Uterus (tissue), 4 donors: ENCODE data around the gene PCDHGA3. TPM values are rescaled to one million over a fixed set of nuclear protein-coding genes. Genes with fewer than 3 reads are reported as not detected.
A peak's percentile ranks its signal among the peaks of the same experiment; 100 is the strongest.

ENCODE experiments used
- DNase-seq, 2 donors: peaks; one replicate each; pipeline ENCODE4 v3.0.0-alpha.2; 2019 to 2020
- H3K27ac ChIP-seq, 2 donors: fragments of 200-600 bp; sonication (generic); 1 replicate in 1 of 2; 2 replicates in 1 of 2; pipeline ENCODE4 v1.5.1; 2016 to 2018
- H3K27me3 ChIP-seq, 2 donors: fragments of 200-600 bp; sonication (generic); one replicate each; pipeline ENCODE4 v1.5.1; 2018 to 2019; ENCODE audit warnings: control low read depth in 1 of 2
- H3K36me3 ChIP-seq, 2 donors: fragments of 200-600 bp; sonication (generic); one replicate each; pipeline ENCODE4 v1.5.1; 2019; ENCODE audit warnings: control low read depth in 1 of 2
- H3K4me1 ChIP-seq, 2 donors: fragments of 200-600 bp; sonication (generic); one replicate each; pipeline ENCODE4 v1.5.1; 2018 to 2019; ENCODE audit warnings: control low read depth in 1 of 2
- H3K4me3 ChIP-seq, 2 donors: fragments of 200-600 bp; sonication (generic); 1 replicate in 1 of 2; 2 replicates in 1 of 2; pipeline ENCODE4 v1.5.1; 2018 to 2019; ENCODE audit warnings: mild to moderate bottlenecking in 1 of 2
- H3K9me3 ChIP-seq, 2 donors: fragments of 200-600 bp; sonication (generic); one replicate each; pipeline ENCODE4 v1.5.1; 2019; ENCODE audit warnings: control low read depth in 1 of 2
- CTCF ChIP-seq, 4 experiments: fragments of 200-600 bp in 2 of 4; fragments of 450-650 bp in 2 of 4; sonication (generic) in 2 of 4; IDR thresholded peaks; one replicate each; pipeline ENCODE4 v1.5.1; 2016 to 2019; ENCODE audit warnings: antibody characterized with exemption in 4 of 4, mild to moderate bottlenecking in 2 of 4, moderate library complexity in 1 of 4
- POLR2A ChIP-seq, 2 donors: fragments of 450-650 bp; IDR thresholded peaks; one replicate each; pipeline ENCODE4 v1.6.1; 2016; ENCODE audit warnings: antibody characterized with exemption in 2 of 2, mild to moderate bottlenecking in 1 of 2, moderate library complexity in 1 of 2
- intact Hi-C: fragments of 100-400 bp; cut with DNase I; formaldehyde crosslinking; loops from one replicate; pipeline ENCODE4 v1.15.1; 2023; ENCODE audit warnings: low total_unique reads
- total RNA-seq, 4 donors: library from RNA; depleted of rRNA in 3 of 4; stranded (reverse); fragments of >200 nt in 3 of 4; gene quantifications; one replicate each; pipeline versions ENCODE4 v1.1.0 to v1.2.4, GENCODE V29; 2014 to 2023
- donor health status: DM: yes; HTN: yes; CAD: no.

Gene PCDHGA3
- total RNA-seq, 4 donors from 2014 or later, result 0.51 to 8.2 (median 5.6) TPM

GRCh38 chr5:141319202-141319601 lies 24.4 kb upstream of the PCDHGA3 start:
- intact Hi-C loops, result no loop called here
- no peaks in the 10 kb centered on the region for H3K4me1 ChIP-seq
- peaks cover 14 to 67% of the 10 kb centered on the region in 2 donors for H3K9me3 ChIP-seq
- H3K27ac ChIP-seq, result no peak overlapping the region
- DNase-seq, result no peak
- H3K4me3 ChIP-seq, result no peak overlapping the region
- TF ChIP-seq CTCF (IDR thresholded peaks at IDR 0.05) (no peak), POLR2A (IDR thresholded peaks at IDR 0.05) (no peak)
- no peaks in the 10 kb centered on the region for H3K27me3 ChIP-seq
- H3K36me3 ChIP-seq, result no peaks in the 10 kb centered on the region

GRCh38 chr5:141319699-141320098 lies 23.9 kb upstream of the PCDHGA3 start:
- Histone ChIP-seq H3K27ac (peak overlapping the region in 1 of 2 donors; percentile 92), H3K4me1 (no peaks in the 10 kb centered on the region), H3K4me3 (peak overlapping the region; percentile 62 to 72), H3K36me3 (no peaks in the 10 kb centered on the region), H3K27me3 (no peaks in the 10 kb centered on the region), H3K9me3 (peaks cover 14 to 62% of the 10 kb centered on the region in 2 donors)
- intact Hi-C loops, result no loop called here
- no peak for TF ChIP-seq CTCF (IDR thresholded peaks at IDR 0.05)
- TF ChIP-seq POLR2A (IDR thresholded peaks at IDR 0.05), result no peak
- no peak for DNase-seq

GRCh38 chr5:141320225-141321169 lies 23.1 kb upstream of the PCDHGA3 start, which contains the start of gene TAF7:
Gene TAF7 (minus strand): TSS chr5:141320784. CDS start chr5:141320044, 740 bp downstream.
- H3K27me3 ChIP-seq, result no peaks in the 10 kb centered on the region
- H3K27ac ChIP-seq, result peak within 1 kb of the TSS; percentile 92 to 94
- peak; percentile 86 to 90 for DNase-seq
- H3K4me1 ChIP-seq, result no peaks in the 10 kb centered on the region
- intact Hi-C loops, result no loop called here
- peaks cover 14 to 54% of the 10 kb centered on the region in 2 donors for H3K9me3 ChIP-seq
- H3K36me3 ChIP-seq, result no peaks in the 10 kb centered on the region
- peak; percentile 84 to 94 for TF ChIP-seq POLR2A (IDR thresholded peaks at IDR 0.05)
- TF ChIP-seq CTCF (IDR thresholded peaks at IDR 0.05), result peak; percentile 56 to 85 (median 66)
- H3K4me3 ChIP-seq, result peak within 1 kb of the TSS; percentile 62 to 72

- Histone ChIP-seq H3K27me3 (no peaks in the 10 kb centered on the region), H3K4me1 (no peaks in the 10 kb centered on the region), H3K4me3 (no peak overlapping the region), H3K36me3 (no peaks in the 10 kb centered on the region), H3K9me3 (peaks cover 14 to 36% of the 10 kb centered on the region in 2 donors), H3K27ac (no peak overlapping the region)
- DNase-seq, result no peak
- TF ChIP-seq POLR2A (IDR thresholded peaks at IDR 0.05), result no peak
- no peak for TF ChIP-seq CTCF (IDR thresholded peaks at IDR 0.05)
- intact Hi-C loops, result no loop called here
These were observed 21.4 kb upstream of the PCDHGA3 start for GRCh38 chr5:141322261-141322660.
